Measurements from ENCODE around the gene FH. TPM values are rescaled to one million over a fixed set of nuclear protein-coding genes. Genes with fewer than 3 reads are reported as not detected.

FH gene
- total and polyA plus RNA-seq, 2 experiments from 2014 or later, result 56.2 to 69.8 TPM

DNA sequence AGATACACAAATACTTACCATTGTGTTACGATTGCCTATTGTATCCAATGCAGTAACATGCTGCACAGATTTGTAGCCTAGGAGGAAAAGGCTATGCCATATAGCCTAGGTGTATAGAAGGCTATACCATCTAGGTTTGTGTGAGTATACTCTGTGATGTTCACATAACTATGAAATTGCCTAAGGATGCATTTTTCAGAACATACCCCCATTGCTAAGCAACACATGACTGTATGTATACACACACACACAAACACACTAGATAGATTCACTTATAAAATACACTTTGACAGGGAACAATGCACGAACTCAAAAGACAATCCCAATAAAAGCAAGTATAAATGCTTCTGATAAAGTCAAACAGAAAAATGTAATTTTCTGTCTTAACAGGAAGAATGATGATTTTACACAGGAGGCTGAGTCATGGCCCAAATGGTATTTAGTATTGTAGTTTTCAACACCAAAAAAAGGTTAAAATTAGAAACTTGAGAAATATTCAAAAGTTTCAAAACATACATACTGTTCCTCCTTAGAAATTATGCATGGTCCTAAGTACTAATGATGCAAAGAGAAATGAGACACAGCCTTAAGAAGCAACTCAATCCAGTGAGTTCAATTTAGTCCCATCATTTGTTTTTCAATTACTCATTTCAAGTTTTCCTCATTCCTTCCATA lies 12.2 kb downstream of the FH start:
- DNase-seq (ENCODE audit: low spot score) (no peak), ATAC-seq (no peak)
- Histone ChIP-seq H3K36me3 (ENCODE audit: insufficient read depth) (peaks cover 33% of the 10 kb centered on the region), H3K4me2 (no peak overlapping the region), H3F3A (replicated peaks; ENCODE audit: low read depth) (no peaks in the 10 kb centered on the region), H3K4me3 (no peak overlapping the region), H3K79me2 (replicated peaks; ENCODE audit: insufficient read depth) (no peaks in the 10 kb centered on the region), H2AFZ (no peak overlapping the region), H3K27ac (ENCODE audit: low read depth) (no peak overlapping the region), H3K9me2 (ENCODE audit: insufficient read depth) (no peaks in the 10 kb centered on the region), H4K20me1 (replicated peaks; ENCODE audit: insufficient read depth) (no peaks in the 10 kb centered on the region), H3K27me3 (ENCODE audit: insufficient read depth) (no peaks in the 10 kb centered on the region), H3K4me1 (ENCODE audit: insufficient read depth) (no peaks in the 10 kb centered on the region)
- H3K36me3 Mint-ChIP-seq (ENCODE audit: low read depth), result peaks cover 63% of the 10 kb centered on the region
- no peak overlapping the region for H3K27ac Mint-ChIP-seq
- no peaks in the 10 kb centered on the region for H3K4me1 Mint-ChIP-seq
- H3K27me3 Mint-ChIP-seq (ENCODE audit: insufficient read depth, low read depth, poor library complexity), result no peaks in the 10 kb centered on the region
- H3K4me3 Mint-ChIP-seq, result no peak overlapping the region
- no peak for TF ChIP-seq ETS1 (IDR thresholded peaks at IDR 0.05)
- no peak for TF ChIP-seq REST (IDR thresholded peaks at IDR 0.05; ENCODE audit: unreplicated experiment)
- no peak for TF ChIP-seq EZH2 (IDR thresholded peaks at IDR 0.05; ENCODE audit: low read depth, unreplicated experiment)
- TF ChIP-seq CREB1 (CRISPR knock-in tag; IDR thresholded peaks at IDR 0.05; ENCODE audit: low read depth), result no peak
- no peak for TF ChIP-seq NANOG (IDR thresholded peaks at IDR 0.05; ENCODE audit: borderline replicate concordance)
- TF ChIP-seq EZH2phosphoT487 (IDR thresholded peaks at IDR 0.05; ENCODE audit: unreplicated experiment), result no peak
- TF ChIP-seq ZNF114 (CRISPR knock-in tag; IDR thresholded peaks at IDR 0.05), result no peak
- no peak for TF ChIP-seq CTCF (conservative IDR thresholded peaks at IDR 0.05; ENCODE audit: low read depth in 2 of 2)
- TF ChIP-seq ZNF462 (CRISPR knock-in tag; IDR thresholded peaks at IDR 0.05), result no peak
- TF ChIP-seq STAT1 (IDR thresholded peaks at IDR 0.05; ENCODE audit: unreplicated experiment), result no peak
- TF ChIP-seq ZNF331 (CRISPR knock-in tag; IDR thresholded peaks at IDR 0.05; ENCODE audit: low read depth), result no peak
- no peak for TF ChIP-seq JUNB (IDR thresholded peaks at IDR 0.05; ENCODE audit: unreplicated experiment)
- TF ChIP-seq POLR2AphosphoS5 (IDR thresholded peaks at IDR 0.05; ENCODE audit: low read depth), result no peak
- H3K9me3 Mint-ChIP-seq, result no peaks in the 10 kb centered on the region
